ENCODE data around the gene ABCA2. TPM values are rescaled to one million over a fixed set of nuclear protein-coding genes. Genes with fewer than 3 reads are reported as not detected.
A peak's percentile ranks its signal among the peaks of the same experiment; 100 is the strongest.

Gene ABCA2
- total RNA-seq, 4 donors from 2014 or later = 14.1 to 20.0 (median 16.7) TPM

DNA sequence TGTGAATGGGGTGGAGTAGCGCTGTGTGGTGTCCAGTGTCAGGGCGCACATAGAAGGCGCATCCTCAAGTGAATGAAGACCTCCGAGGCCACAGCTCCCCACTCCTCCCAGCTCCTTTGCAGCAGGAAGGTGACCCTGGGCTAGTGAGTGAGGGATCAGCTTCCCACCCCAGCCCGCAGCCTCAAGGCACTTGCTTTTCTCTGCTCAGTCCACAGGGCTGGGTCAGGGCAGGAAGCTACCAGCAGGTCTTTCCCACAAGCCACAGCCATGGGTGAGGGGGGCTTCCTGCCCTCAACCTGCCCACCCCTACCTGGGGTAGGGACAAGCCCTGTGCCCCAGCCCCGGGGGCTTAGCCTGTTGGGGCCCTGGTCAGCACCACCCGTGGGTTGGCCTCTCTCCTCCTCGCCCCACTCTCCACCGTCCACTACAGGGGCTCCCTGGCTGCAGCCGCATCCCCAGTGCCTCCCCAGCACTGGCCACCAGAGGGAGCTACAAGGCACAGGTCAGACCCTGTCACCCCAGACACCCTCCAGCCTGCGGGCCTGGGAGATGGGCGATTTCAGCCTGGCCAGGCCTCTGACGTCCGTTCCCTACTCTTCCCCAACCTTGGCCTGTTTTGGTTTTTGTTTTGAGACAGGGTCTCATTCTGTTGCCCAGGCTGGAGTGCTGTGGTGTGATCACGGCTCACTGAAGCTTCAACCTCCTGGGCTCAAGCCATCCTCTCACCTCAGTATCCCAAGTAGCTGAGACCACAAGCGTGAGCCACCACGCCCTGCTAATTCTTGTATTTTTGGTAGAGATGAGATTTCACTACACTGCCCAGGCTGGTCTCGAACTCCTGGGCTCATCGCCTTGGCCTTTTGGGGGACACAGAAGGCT lies 1.3 kb upstream of the ABCA2 start:
- H3K4me3 ChIP-seq = peak overlapping the region; percentile 76 to 91 (median 79)
- H3K27me3 ChIP-seq = no peaks in the 10 kb centered on the region
- ATAC-seq (peak; percentile 50 to 60), DNase-seq (peak; percentile 45 to 60)
- peaks cover 20 to 23% of the 10 kb centered on the region in 2 donors for H3K4me1 ChIP-seq
- in situ Hi-C loops (cut with MboI; ENCODE audit: low sequenced_read_pairs in 4 of 4) (no loop called here), intact Hi-C loops (cut with DNase I; ENCODE audit: low total_unique reads) (loop anchor here (2.0 to 5.0 kb wide), 2 partner anchors 84 to 182 kb away; partner anchors contain the start of genes C8G, FBXW5 and PHPT1)
- H3K9me3 ChIP-seq = no peaks in the 10 kb centered on the region
- no peak overlapping the region for H3K27ac ChIP-seq
- no peaks in the 10 kb centered on the region for H3K36me3 ChIP-seq
- TF ChIP-seq POLR2A (IDR thresholded peaks at IDR 0.05) = no peak
- TF ChIP-seq, protein P1, sequence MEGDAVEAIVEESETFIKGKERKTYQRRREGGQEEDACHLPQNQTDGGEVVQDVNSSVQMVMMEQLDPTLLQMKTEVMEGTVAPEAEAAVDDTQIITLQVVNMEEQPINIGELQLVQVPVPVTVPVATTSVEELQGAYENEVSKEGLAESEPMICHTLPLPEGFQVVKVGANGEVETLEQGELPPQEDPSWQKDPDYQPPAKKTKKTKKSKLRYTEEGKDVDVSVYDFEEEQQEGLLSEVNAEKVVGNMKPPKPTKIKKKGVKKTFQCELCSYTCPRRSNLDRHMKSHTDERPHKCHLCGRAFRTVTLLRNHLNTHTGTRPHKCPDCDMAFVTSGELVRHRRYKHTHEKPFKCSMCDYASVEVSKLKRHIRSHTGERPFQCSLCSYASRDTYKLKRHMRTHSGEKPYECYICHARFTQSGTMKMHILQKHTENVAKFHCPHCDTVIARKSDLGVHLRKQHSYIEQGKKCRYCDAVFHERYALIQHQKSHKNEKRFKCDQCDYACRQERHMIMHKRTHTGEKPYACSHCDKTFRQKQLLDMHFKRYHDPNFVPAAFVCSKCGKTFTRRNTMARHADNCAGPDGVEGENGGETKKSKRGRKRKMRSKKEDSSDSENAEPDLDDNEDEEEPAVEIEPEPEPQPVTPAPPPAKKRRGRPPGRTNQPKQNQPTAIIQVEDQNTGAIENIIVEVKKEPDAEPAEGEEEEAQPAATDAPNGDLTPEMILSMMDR (IDR thresholded peaks at IDR 0.05 in 4 of 5, conservative IDR thresholded peaks at IDR 0.05 in 1 of 5) = peak; percentile 64 to 91 (median 87)

DNA sequence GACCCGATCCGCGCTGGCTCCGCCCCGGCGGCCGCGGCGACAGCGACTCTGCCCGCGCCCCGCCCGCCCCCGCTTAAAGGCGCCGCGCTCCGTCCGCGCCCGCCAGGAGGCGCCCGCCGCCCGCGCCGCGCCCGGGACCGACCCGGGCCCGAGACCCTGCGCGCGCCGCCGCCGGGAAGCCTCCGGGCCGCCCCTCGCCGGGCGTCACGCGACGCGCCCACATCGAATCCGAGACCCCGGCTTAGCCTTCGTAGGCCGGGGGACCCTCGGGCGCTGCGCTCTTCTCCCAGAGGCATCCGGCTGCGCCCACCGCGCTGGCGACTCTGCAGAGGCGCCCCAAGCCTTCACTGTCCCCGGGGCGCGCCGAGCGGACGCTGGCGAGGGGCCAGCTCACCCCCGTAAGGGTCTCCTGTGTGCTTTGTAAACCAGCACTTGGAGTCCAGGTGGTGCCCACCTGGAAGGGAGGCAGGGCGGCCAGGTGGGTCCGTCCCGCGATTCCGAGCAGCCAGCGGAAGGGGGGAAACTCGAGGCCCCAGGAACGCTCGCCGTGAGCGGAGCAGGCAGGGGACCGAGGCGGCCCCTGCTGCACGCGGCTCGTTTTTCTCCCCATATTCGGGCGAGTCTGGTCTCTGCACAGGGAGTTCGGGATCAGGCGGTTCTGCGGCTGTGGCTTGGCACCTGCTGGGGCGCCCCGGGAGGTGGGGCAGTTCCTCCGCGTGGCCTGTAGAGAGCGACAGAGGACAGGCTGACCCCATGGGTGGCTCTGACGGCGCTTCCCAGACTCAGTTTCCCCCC lies 423 bp upstream of the ABCA2 start:
- peak; percentile 28 to 41 for DNase-seq
- in situ Hi-C loops (cut with MboI; ENCODE audit: low sequenced_read_pairs in 4 of 4) = no loop called here
- Histone ChIP-seq H3K4me1 (peaks cover 20 to 23% of the 10 kb centered on the region in 2 donors), H3K36me3 (no peaks in the 10 kb centered on the region), H3K27ac (peak overlapping the region; percentile 41 to 67 (median 54)), H3K27me3 (no peaks in the 10 kb centered on the region), H3K4me3 (peak overlapping the region; percentile 76 to 91 (median 79)), H3K9me3 (no peaks in the 10 kb centered on the region)
- no peak for TF ChIP-seq POLR2A (IDR thresholded peaks at IDR 0.05)
- TF ChIP-seq, protein P1 (IDR thresholded peaks at IDR 0.05 in 4 of 5, conservative IDR thresholded peaks at IDR 0.05 in 1 of 5) = peak in 3 of 5 experiments; percentile 7 to 28 (median 19)
- intact Hi-C loops (cut with DNase I; ENCODE audit: low total_unique reads) = loop anchor here (2.0 to 5.0 kb wide), 2 partner anchors 84 to 181 kb away; partner anchors contain the start of genes C8G, FBXW5 and PHPT1
- peak; percentile 79 to 81 for ATAC-seq

DNA sequence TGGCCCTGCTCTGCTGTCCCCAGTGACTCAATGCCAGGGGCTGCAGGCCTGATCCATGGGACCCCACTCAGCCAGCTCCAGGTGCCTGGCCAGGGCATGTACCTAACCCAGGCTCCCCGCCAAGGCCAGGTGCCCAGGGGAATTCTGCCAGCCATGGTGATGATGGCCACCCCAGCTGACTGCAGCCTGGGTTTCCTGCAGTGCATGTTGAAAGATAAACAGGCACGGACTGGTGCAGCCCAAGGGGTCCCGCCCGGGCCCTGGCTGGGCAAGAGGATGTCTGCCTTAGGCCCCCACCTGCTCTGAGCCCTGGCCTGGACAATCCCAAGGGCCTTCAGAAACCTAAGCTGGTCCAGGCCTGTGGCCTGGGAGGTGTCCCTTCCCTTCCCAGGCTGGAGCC lies 1.2 kb downstream of the ABCA2 start:
- Histone ChIP-seq H3K27me3 (no peaks in the 10 kb centered on the region), H3K9me3 (no peaks in the 10 kb centered on the region), H3K36me3 (no peaks in the 10 kb centered on the region), H3K27ac (no peak overlapping the region), H3K4me1 (peaks cover 20 to 23% of the 10 kb centered on the region in 2 donors), H3K4me3 (peak overlapping the region in 3 of 4 donors; percentile 62 to 66 (median 62))
- TF ChIP-seq POLR2A (IDR thresholded peaks at IDR 0.05) = no peak
- TF ChIP-seq, protein P1 (IDR thresholded peaks at IDR 0.05 in 4 of 5, conservative IDR thresholded peaks at IDR 0.05 in 1 of 5) = no peak
- DNase-seq = no peak
- in situ Hi-C loops (cut with MboI; ENCODE audit: low sequenced_read_pairs in 4 of 4) = no loop called here
- intact Hi-C loops (cut with DNase I; ENCODE audit: low total_unique reads) = loop anchor here (5.0 kb wide), 1 partner anchor 180 kb away; the partner anchor contains the start of gene PHPT1
- no peak for ATAC-seq

DNA sequence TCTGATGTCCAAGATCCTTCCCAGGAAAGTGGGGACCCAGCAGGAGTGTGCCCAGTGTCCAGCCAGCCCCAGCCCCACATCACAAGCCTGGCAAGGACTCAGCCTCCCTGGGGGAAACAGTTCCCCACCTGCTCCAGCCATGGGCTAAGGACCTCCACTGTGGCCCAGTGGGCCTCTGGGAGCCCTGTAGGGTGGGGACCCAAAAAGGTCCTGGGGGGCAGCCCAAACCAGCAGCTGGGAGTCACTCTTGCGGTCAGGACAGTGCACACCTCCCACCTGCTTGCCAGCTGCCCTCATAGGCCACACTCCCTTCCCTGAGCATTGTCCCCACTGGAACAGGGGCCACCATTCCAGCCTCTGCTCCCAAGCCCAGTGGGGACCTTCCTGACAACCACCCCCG lies 1.7 kb downstream of the ABCA2 start:
- Histone ChIP-seq H3K27me3 (no peaks in the 10 kb centered on the region), H3K4me3 (no peak overlapping the region), H3K36me3 (peaks cover 0 to under 1% of the 10 kb centered on the region in 2 donors), H3K9me3 (no peaks in the 10 kb centered on the region), H3K27ac (no peak overlapping the region), H3K4me1 (peaks cover 20 to 23% of the 10 kb centered on the region in 2 donors)
- in situ Hi-C loops (cut with MboI; ENCODE audit: low sequenced_read_pairs in 4 of 4) = no loop called here
- ATAC-seq = no peak
- no peak for DNase-seq
- TF ChIP-seq, protein P1 (IDR thresholded peaks at IDR 0.05 in 4 of 5, conservative IDR thresholded peaks at IDR 0.05 in 1 of 5) = no peak
- TF ChIP-seq POLR2A (IDR thresholded peaks at IDR 0.05) = no peak
- intact Hi-C loops (cut with DNase I; ENCODE audit: low total_unique reads) = loop anchor here (5.0 kb wide), 1 partner anchor 179 kb away; the partner anchor contains the start of gene PHPT1
